ENCODE data around the gene GPC5.

Gene GPC5

GRCh38 chr13:91621161-91621560 is 222.7 kb downstream of the GPC5 start:
- H3K27me3 ChIP-seq (ENCODE audit: insufficient read depth, low read length), result no peaks in the 10 kb centered on the region
- no peak overlapping the region for H3K9ac ChIP-seq (ENCODE audit: low read length)
- H3K36me3 ChIP-seq (ENCODE audit: control insufficient read depth in 1 of 2, insufficient read depth in 2 of 2, low read length in 2 of 2), result no peaks in the 10 kb centered on the region
- H2AFZ ChIP-seq (ENCODE audit: insufficient read depth, low read length, poor library complexity), result no peak overlapping the region
- no peak overlapping the region for H2BK5ac ChIP-seq (ENCODE audit: low read depth, low read length, poor library complexity)
- H3K79me2 ChIP-seq (ENCODE audit: control insufficient read depth, insufficient read depth, low read length, poor library complexity), result peaks cover 3% of the 10 kb centered on the region
- H3K27ac ChIP-seq (ENCODE audit: low read depth, low read length), result no peak overlapping the region
- no peak overlapping the region for H4K8ac ChIP-seq (ENCODE audit: low read depth, low read length)
- no peak overlapping the region for H2BK12ac ChIP-seq (ENCODE audit: low read length)
- H2BK120ac ChIP-seq (ENCODE audit: insufficient read depth, low read length, poor library complexity), result no peak overlapping the region
- no peak overlapping the region for H3K23ac ChIP-seq (ENCODE audit: low read length)
- H2AK5ac ChIP-seq (ENCODE audit: low read length), result no peak overlapping the region
- no peak overlapping the region for H4K91ac ChIP-seq (ENCODE audit: low read depth, low read length)
- no peak overlapping the region for H3K14ac ChIP-seq (ENCODE audit: low read length)
- H3K4me3 ChIP-seq (ENCODE audit: low read depth, low read length), result no peak overlapping the region
- no CpG with 5 or more reads among the region's 3 CpGs for WGBS (ENCODE audit: extremely low coverage, insufficient coverage, insufficient read length)
- H3K79me1 ChIP-seq (ENCODE audit: low read length), result peaks cover 11% of the 10 kb centered on the region
- no peak overlapping the region for H3K18ac ChIP-seq (ENCODE audit: low read length)
- no peak overlapping the region for H3K4me2 ChIP-seq (ENCODE audit: low read length)
- H4K12ac ChIP-seq (ENCODE audit: low read depth, low read length), result no peak overlapping the region
- no peak for DNase-seq
- no peak overlapping the region for H3K4ac ChIP-seq (ENCODE audit: low read depth, low read length)
- H3K4me1 ChIP-seq (ENCODE audit: control insufficient read depth in 1 of 2, insufficient read depth in 2 of 2, low read length in 2 of 2), result peaks cover 5 to 8% of the 10 kb centered on the region in 2 experiments
- H3K9me3 ChIP-seq (ENCODE audit: insufficient read depth, low read depth, low read length), result no peaks in the 10 kb centered on the region

DNA sequence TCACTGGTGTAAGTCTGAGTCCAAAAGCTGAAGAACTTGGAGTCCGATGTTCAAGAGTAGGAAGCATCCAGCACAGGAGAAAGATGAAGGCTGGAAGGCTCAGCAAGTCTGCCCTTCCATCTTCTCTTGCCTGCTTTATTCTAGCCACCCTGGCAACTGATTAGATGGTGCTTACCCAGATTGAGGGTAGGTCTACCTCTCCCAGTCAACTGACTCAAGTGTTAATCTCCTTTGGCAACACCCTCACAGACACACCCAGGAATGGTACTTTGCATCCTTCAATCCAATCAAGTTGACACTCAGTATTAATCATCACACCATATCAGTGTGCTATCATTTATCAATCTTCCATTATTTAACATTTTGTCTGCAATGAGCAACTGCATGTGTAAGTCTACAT is 223.5 kb downstream of the GPC5 start:
- peak overlapping the region; percentile 95 for H2BK5ac ChIP-seq (ENCODE audit: low read depth, low read length, poor library complexity)
- H3K23ac ChIP-seq (ENCODE audit: low read length), result no peak overlapping the region
- no CpG with 5 or more reads among the region's 1 CpG for WGBS (ENCODE audit: extremely low coverage, insufficient coverage, insufficient read length)
- no peaks in the 10 kb centered on the region for H3K36me3 ChIP-seq (ENCODE audit: control insufficient read depth in 1 of 2, insufficient read depth in 2 of 2, low read length in 2 of 2)
- DNase-seq, result no peak
- H3K4me3 ChIP-seq (ENCODE audit: low read depth, low read length), result no peak overlapping the region
- H3K18ac ChIP-seq (ENCODE audit: low read length), result peak overlapping the region; percentile 68
- no peak overlapping the region for H3K4me2 ChIP-seq (ENCODE audit: low read length)
- H2AFZ ChIP-seq (ENCODE audit: insufficient read depth, low read length, poor library complexity), result no peak overlapping the region
- H3K4ac ChIP-seq (ENCODE audit: low read depth, low read length), result peak overlapping the region; percentile 47
- H3K27ac ChIP-seq (ENCODE audit: low read depth, low read length), result no peak overlapping the region
- peak overlapping the region; percentile 99 for H2AK5ac ChIP-seq (ENCODE audit: low read length)
- peaks cover 3% of the 10 kb centered on the region for H3K79me2 ChIP-seq (ENCODE audit: control insufficient read depth, insufficient read depth, low read length, poor library complexity)
- H3K79me1 ChIP-seq (ENCODE audit: low read length), result peaks cover 11% of the 10 kb centered on the region
- peaks cover 5 to 8% of the 10 kb centered on the region in 2 experiments for H3K4me1 ChIP-seq (ENCODE audit: control insufficient read depth in 1 of 2, insufficient read depth in 2 of 2, low read length in 2 of 2)
- no peaks in the 10 kb centered on the region for H3K27me3 ChIP-seq (ENCODE audit: insufficient read depth, low read length)
- H3K9me3 ChIP-seq (ENCODE audit: insufficient read depth, low read depth, low read length), result no peaks in the 10 kb centered on the region
- no peak overlapping the region for H3K9ac ChIP-seq (ENCODE audit: low read length)
- peak overlapping the region; percentile 88 for H2BK120ac ChIP-seq (ENCODE audit: insufficient read depth, low read length, poor library complexity)
- peak overlapping the region; percentile 65 for H4K8ac ChIP-seq (ENCODE audit: low read depth, low read length)
- no peak overlapping the region for H4K12ac ChIP-seq (ENCODE audit: low read depth, low read length)
- peak overlapping the region; percentile 100 for H2BK12ac ChIP-seq (ENCODE audit: low read length)
- peak overlapping the region; percentile 53 for H3K14ac ChIP-seq (ENCODE audit: low read length)
- peak overlapping the region; percentile 93 for H4K91ac ChIP-seq (ENCODE audit: low read depth, low read length)

DNA sequence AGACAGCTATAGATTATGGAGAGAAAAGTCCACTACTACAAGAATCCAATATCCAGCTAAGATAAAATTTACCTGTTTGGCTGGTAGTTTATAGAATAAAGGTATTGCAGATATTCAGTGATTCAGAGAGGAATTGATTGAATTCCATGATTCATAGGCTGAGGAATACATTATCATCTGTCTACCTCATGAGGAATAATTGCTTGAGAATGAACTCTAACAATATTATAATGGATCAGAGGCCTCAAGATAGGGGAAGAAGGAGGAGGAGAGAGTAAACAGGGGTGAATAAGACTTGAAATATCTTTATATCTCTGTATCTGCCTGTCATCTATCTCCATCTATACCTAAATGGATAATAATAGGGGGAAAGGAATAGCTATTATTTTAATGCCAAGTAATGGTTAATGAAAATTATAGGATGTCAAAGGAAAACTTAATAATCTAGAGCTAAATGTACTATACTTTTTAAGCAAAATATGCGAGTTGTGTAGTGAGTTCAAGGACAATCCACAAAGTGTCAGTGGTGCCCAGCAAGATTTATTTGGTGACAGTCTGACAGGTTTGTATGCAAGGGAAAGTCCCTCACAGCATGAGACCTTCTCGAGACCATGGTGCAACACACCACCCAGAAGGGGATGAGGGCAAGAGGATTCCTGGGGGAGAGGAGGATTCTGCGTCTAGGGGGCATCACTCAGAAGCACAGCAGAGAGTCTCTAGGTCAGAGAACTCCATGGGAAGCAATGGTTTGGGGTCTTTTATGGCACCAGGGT is 224.5 kb downstream of the GPC5 start:
- no peak overlapping the region for H4K8ac ChIP-seq (ENCODE audit: low read depth, low read length)
- no peak overlapping the region for H2BK12ac ChIP-seq (ENCODE audit: low read length)
- H4K91ac ChIP-seq (ENCODE audit: low read depth, low read length), result peak overlapping the region; percentile 19
- peak overlapping the region; percentile 57 for H2AK5ac ChIP-seq (ENCODE audit: low read length)
- peak in 1 of 2 donors; percentile 34 for DNase-seq
- no peak overlapping the region for H2AFZ ChIP-seq (ENCODE audit: insufficient read depth, low read length, poor library complexity)
- H3K27me3 ChIP-seq (ENCODE audit: insufficient read depth, low read length), result no peaks in the 10 kb centered on the region
- H3K4me2 ChIP-seq (ENCODE audit: low read length), result no peak overlapping the region
- no peak overlapping the region for H4K12ac ChIP-seq (ENCODE audit: low read depth, low read length)
- no peak overlapping the region for H3K4ac ChIP-seq (ENCODE audit: low read depth, low read length)
- peak overlapping the region; percentile 61 for H2BK120ac ChIP-seq (ENCODE audit: insufficient read depth, low read length, poor library complexity)
- WGBS (ENCODE audit: extremely low coverage, insufficient coverage, insufficient read length), result no CpG with 5 or more reads among the region's 3 CpGs
- H3K14ac ChIP-seq (ENCODE audit: low read length), result no peak overlapping the region
- H3K23ac ChIP-seq (ENCODE audit: low read length), result no peak overlapping the region
- peaks cover 11% of the 10 kb centered on the region for H3K79me1 ChIP-seq (ENCODE audit: low read length)
- H3K27ac ChIP-seq (ENCODE audit: low read depth, low read length), result no peak overlapping the region
- H3K9ac ChIP-seq (ENCODE audit: low read length), result no peak overlapping the region
- no peak overlapping the region for H2BK5ac ChIP-seq (ENCODE audit: low read depth, low read length, poor library complexity)
- H3K9me3 ChIP-seq (ENCODE audit: insufficient read depth, low read depth, low read length), result no peaks in the 10 kb centered on the region
- H3K79me2 ChIP-seq (ENCODE audit: control insufficient read depth, insufficient read depth, low read length, poor library complexity), result peaks cover 3% of the 10 kb centered on the region
- H3K18ac ChIP-seq (ENCODE audit: low read length), result peak overlapping the region; percentile 33
- no peaks in the 10 kb centered on the region for H3K36me3 ChIP-seq (ENCODE audit: control insufficient read depth in 1 of 2, insufficient read depth in 2 of 2, low read length in 2 of 2)
- H3K4me3 ChIP-seq (ENCODE audit: low read depth, low read length), result no peak overlapping the region
- peaks cover 5 to 8% of the 10 kb centered on the region in 2 experiments for H3K4me1 ChIP-seq (ENCODE audit: control insufficient read depth in 1 of 2, insufficient read depth in 2 of 2, low read length in 2 of 2)

- Histone ChIP-seq H3K9ac (ENCODE audit: low read length) (no peak overlapping the region), H3K79me1 (ENCODE audit: low read length) (peaks cover 2% of the 10 kb centered on the region), H4K91ac (ENCODE audit: low read depth, low read length) (no peak overlapping the region), H3K9me3 (ENCODE audit: insufficient read depth, low read depth, low read length) (no peaks in the 10 kb centered on the region), H3K14ac (ENCODE audit: low read length) (no peak overlapping the region), H2BK5ac (ENCODE audit: low read depth, low read length, poor library complexity) (no peak overlapping the region), H3K4me3 (ENCODE audit: low read depth, low read length) (no peak overlapping the region), H3K23ac (ENCODE audit: low read length) (no peak overlapping the region), H3K18ac (ENCODE audit: low read length) (no peak overlapping the region), H3K4ac (ENCODE audit: low read depth, low read length) (no peak overlapping the region), H2BK12ac (ENCODE audit: low read length) (no peak overlapping the region), H3K4me2 (ENCODE audit: low read length) (no peak overlapping the region), H3K27ac (ENCODE audit: low read depth, low read length) (no peak overlapping the region), H3K27me3 (ENCODE audit: insufficient read depth, low read length) (no peaks in the 10 kb centered on the region), H3K4me1 (ENCODE audit: control insufficient read depth in 1 of 2, insufficient read depth in 2 of 2, low read length in 2 of 2) (no peaks in the 10 kb centered on the region), H2BK120ac (ENCODE audit: insufficient read depth, low read length, poor library complexity) (no peak overlapping the region), H2AFZ (ENCODE audit: insufficient read depth, low read length, poor library complexity) (no peak overlapping the region), H4K12ac (ENCODE audit: low read depth, low read length) (no peak overlapping the region), H2AK5ac (ENCODE audit: low read length) (no peak overlapping the region), H4K8ac (ENCODE audit: low read depth, low read length) (no peak overlapping the region), H3K36me3 (ENCODE audit: control insufficient read depth in 1 of 2, insufficient read depth in 2 of 2, low read length in 2 of 2) (no peaks in the 10 kb centered on the region), H3K79me2 (ENCODE audit: control insufficient read depth, insufficient read depth, low read length, poor library complexity) (no peaks in the 10 kb centered on the region)
- no CpG with 5 or more reads among the region's 3 CpGs for WGBS (ENCODE audit: extremely low coverage, insufficient coverage, insufficient read length)
- no peak for DNase-seq
These were observed 229.7 kb downstream of the GPC5 start for GRCh38 chr13:91627952-91628739.
